Osteocyte (in vitro differentiated cells): ENCODE results near the gene PPP2R2D. TPM values are rescaled to one million over a fixed set of nuclear protein-coding genes. Genes with fewer than 3 reads are reported as not detected.

Source experiments
- DNase-seq: peaks from one replicate; pipeline ENCODE4 v3.0.0; 2021; ENCODE audit warnings: mixed read lengths; ENCODE audit not compliant: unreplicated experiment; ENCODE audit errors: extremely low spot score
- H3K27ac Mint-ChIP-seq: one replicate; pipeline ENCODE4 v1.8.0; 2021; ENCODE audit warnings: mild to moderate bottlenecking, mixed read lengths; ENCODE audit not compliant: unreplicated experiment
- H3K27me3 Mint-ChIP-seq: one replicate; pipeline ENCODE4 v1.8.0; 2021; ENCODE audit warnings: mixed read lengths; ENCODE audit not compliant: unreplicated experiment
- H3K36me3 Mint-ChIP-seq: one replicate; pipeline ENCODE4 v1.8.0; 2021; ENCODE audit warnings: mixed read lengths; ENCODE audit not compliant: unreplicated experiment
- H3K4me1 Mint-ChIP-seq: one replicate; pipeline ENCODE4 v1.8.0; 2021; ENCODE audit warnings: mixed read lengths; ENCODE audit not compliant: unreplicated experiment
- H3K4me3 Mint-ChIP-seq: one replicate; pipeline ENCODE4 v1.8.0; 2021; ENCODE audit warnings: mild to moderate bottlenecking, moderate library complexity, mixed read lengths; ENCODE audit not compliant: unreplicated experiment
- H3K9me3 Mint-ChIP-seq: one replicate; pipeline ENCODE4 v1.8.0; 2021; ENCODE audit warnings: mixed read lengths; ENCODE audit not compliant: unreplicated experiment
- CTCF ChIP-seq: fragments of 200-600 bp; sonication (generic); IDR thresholded peaks from 2 replicates; pipeline ENCODE4 v1.5.0; 2021; ENCODE audit warnings: antibody characterized with exemption, mild to moderate bottlenecking, moderate library complexity
- total RNA-seq: library from RNA; stranded (reverse); gene quantifications from 2 replicates; pipeline ENCODE4 v1.2.1, GENCODE V29; 2021

The PPP2R2D gene
- total RNA-seq, 1 donor from 2014 or later = 28.9 TPM

DNA sequence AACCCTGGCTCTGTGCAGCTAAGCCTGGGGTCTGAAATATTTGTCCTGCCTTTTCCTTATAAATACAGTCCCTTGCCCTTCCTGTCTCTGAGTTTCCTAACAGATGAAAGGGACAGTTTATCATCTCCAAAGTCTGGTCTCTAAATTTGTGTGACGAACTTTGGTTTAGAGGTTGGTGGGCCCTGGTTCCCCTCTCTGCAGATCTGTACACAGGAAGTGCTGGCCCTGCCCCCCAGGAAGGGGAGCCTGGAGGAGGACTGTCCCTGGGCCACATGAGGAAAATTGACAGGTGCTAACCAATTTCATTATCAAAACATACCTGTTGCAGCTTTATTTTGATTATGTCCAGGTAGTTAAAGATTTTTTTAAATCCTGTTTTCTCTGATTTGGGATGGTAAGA, 34.5 kb downstream of the PPP2R2D start:
- peaks cover 37% of the 10 kb centered on the region for H3K4me1 Mint-ChIP-seq
- H3K36me3 Mint-ChIP-seq = peaks cover 29% of the 10 kb centered on the region
- H3K27ac Mint-ChIP-seq = no peak overlapping the region
- no peaks in the 10 kb centered on the region for H3K27me3 Mint-ChIP-seq
- H3K4me3 Mint-ChIP-seq = no peak overlapping the region
- no peak for DNase-seq
- no peaks in the 10 kb centered on the region for H3K9me3 Mint-ChIP-seq
- TF ChIP-seq CTCF = no peak

DNA sequence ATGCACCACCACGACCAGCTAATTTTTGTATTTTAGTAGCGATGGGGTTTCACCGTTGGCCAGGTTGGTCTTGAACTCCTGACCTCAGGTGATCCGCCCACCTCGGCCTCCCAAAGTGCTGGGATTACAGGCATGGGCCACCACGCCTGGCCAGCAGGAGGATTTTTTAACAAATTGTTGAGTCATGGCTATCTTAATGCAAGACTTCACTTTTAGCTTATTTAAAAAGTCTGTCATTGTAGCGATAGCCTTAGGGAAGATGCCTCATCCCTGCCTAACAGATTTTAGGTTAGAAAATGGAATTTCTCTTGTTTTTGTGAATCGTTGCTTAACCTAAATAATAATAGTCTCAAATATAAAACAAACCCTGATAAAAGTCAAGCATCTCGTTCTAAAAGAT, 35.5 kb downstream of the PPP2R2D start:
- peaks cover 36% of the 10 kb centered on the region for H3K36me3 Mint-ChIP-seq
- H3K4me1 Mint-ChIP-seq = peaks cover 27% of the 10 kb centered on the region
- no peaks in the 10 kb centered on the region for H3K9me3 Mint-ChIP-seq
- H3K27ac Mint-ChIP-seq = no peak overlapping the region
- no peaks in the 10 kb centered on the region for H3K27me3 Mint-ChIP-seq
- TF ChIP-seq CTCF = no peak
- H3K4me3 Mint-ChIP-seq = no peak overlapping the region
- DNase-seq = no peak

- DNase-seq = no peak
- no peaks in the 10 kb centered on the region for H3K9me3 Mint-ChIP-seq
- peaks cover 23% of the 10 kb centered on the region for H3K4me1 Mint-ChIP-seq
- H3K27me3 Mint-ChIP-seq = no peaks in the 10 kb centered on the region
- no peak overlapping the region for H3K27ac Mint-ChIP-seq
- no peak for TF ChIP-seq CTCF
- no peak overlapping the region for H3K4me3 Mint-ChIP-seq
- H3K36me3 Mint-ChIP-seq = peaks cover 38% of the 10 kb centered on the region
Observed at GRCh38 chr10:131936736-131937135, 35.9 kb downstream of the PPP2R2D start.

GRCh38 chr10:131937836-131938235, 37.0 kb downstream of the PPP2R2D start:
- Mint-ChIP-seq H3K27me3 (no peaks in the 10 kb centered on the region), H3K4me1 (peaks cover 19% of the 10 kb centered on the region), H3K27ac (no peak overlapping the region), H3K9me3 (no peaks in the 10 kb centered on the region), H3K4me3 (no peak overlapping the region), H3K36me3 (peaks cover 38% of the 10 kb centered on the region)
- no peak for DNase-seq
- no peak for TF ChIP-seq CTCF

GRCh38 chr10:131938681-131939080, 37.9 kb downstream of the PPP2R2D start:
- Mint-ChIP-seq H3K36me3 (peaks cover 38% of the 10 kb centered on the region), H3K4me3 (no peak overlapping the region), H3K27ac (no peak overlapping the region), H3K27me3 (no peaks in the 10 kb centered on the region), H3K9me3 (no peaks in the 10 kb centered on the region), H3K4me1 (peaks cover 19% of the 10 kb centered on the region)
- TF ChIP-seq CTCF = no peak
- no peak for DNase-seq
